ENCODE measurements around the gene PCDHGB3.
"Not testable (repeated sequence)": the region's sequence is repeated elsewhere in the genome, so short reads cannot be mapped to it uniquely, and the experiment has no call there.

Gene PCDHGB3

GRCh38 chr5:141346017-141346416 is 24.0 kb upstream of the PCDHGB3 start:
- Mint-ChIP-seq H3K9me3 (peaks cover 66% of the 10 kb centered on the region), H3K27me3 (peaks cover 58% of the 10 kb centered on the region)
- H3K36me3 Mint-ChIP-seq (ENCODE audit: low read depth); intact Hi-C loops (cut with micrococcal nuclease); H3K4me3 Mint-ChIP-seq; H3K4me1 Mint-ChIP-seq (ENCODE audit: low read depth); H3K27ac Mint-ChIP-seq: not testable (repeated sequence)

GRCh38 chr5:141349917-141350619 is 20.0 kb upstream of the PCDHGB3 start, which contains the start of gene PCDHGB1:
PCDHGB1 (plus strand) TSS chr5:141350099; CDS start chr5:141350261, 162 bp downstream.
- H3K4me3 Mint-ChIP-seq: peak within 1 kb of the TSS; percentile 14
- no peak within 1 kb of the TSS for H3K27ac Mint-ChIP-seq
- H3K27me3 Mint-ChIP-seq: peaks cover 59% of the 10 kb centered on the region
- no peaks in the 10 kb centered on the region for H3K4me1 Mint-ChIP-seq (ENCODE audit: low read depth)
- H3K36me3 Mint-ChIP-seq (ENCODE audit: low read depth): peaks cover 5% of the 10 kb centered on the region
- intact Hi-C loops (cut with micrococcal nuclease): no loop called here
- H3K9me3 Mint-ChIP-seq: peaks cover 61% of the 10 kb centered on the region

GRCh38 chr5:141351591-141351990 is 18.5 kb upstream of the PCDHGB3 start:
- no peaks in the 10 kb centered on the region for H3K4me1 Mint-ChIP-seq (ENCODE audit: low read depth)
- H3K27me3 Mint-ChIP-seq: peaks cover 62% of the 10 kb centered on the region
- no peaks in the 10 kb centered on the region for H3K36me3 Mint-ChIP-seq (ENCODE audit: low read depth)
- intact Hi-C loops (cut with micrococcal nuclease): no loop called here
- H3K27ac Mint-ChIP-seq: no peak overlapping the region
- H3K4me3 Mint-ChIP-seq: no peak overlapping the region
- H3K9me3 Mint-ChIP-seq: peaks cover 61% of the 10 kb centered on the region

GRCh38 chr5:141354900-141355469 is 15.1 kb upstream of the PCDHGB3 start, which contains the start of gene PCDHGA4:
PCDHGA4 (plus strand) TSS chr5:141355021; CDS start chr5:141355108, 87 bp downstream.
- peaks cover 70% of the 10 kb centered on the region for H3K27me3 Mint-ChIP-seq
- H3K36me3 Mint-ChIP-seq (ENCODE audit: low read depth): no peaks in the 10 kb centered on the region
- H3K4me3 Mint-ChIP-seq: peak within 1 kb of the TSS; percentile 23
- H3K4me1 Mint-ChIP-seq (ENCODE audit: low read depth): no peaks in the 10 kb centered on the region
- H3K9me3 Mint-ChIP-seq: peaks cover 57% of the 10 kb centered on the region
- no peak within 1 kb of the TSS for H3K27ac Mint-ChIP-seq
- intact Hi-C loops (cut with micrococcal nuclease): no loop called here

GRCh38 chr5:141355641-141356040 is 14.4 kb upstream of the PCDHGB3 start:
- Mint-ChIP-seq H3K27ac (no peak overlapping the region), H3K4me3 (no peak overlapping the region), H3K4me1 (ENCODE audit: low read depth) (no peaks in the 10 kb centered on the region), H3K27me3 (peaks cover 70% of the 10 kb centered on the region), H3K36me3 (ENCODE audit: low read depth) (no peaks in the 10 kb centered on the region), H3K9me3 (peaks cover 57% of the 10 kb centered on the region)
- intact Hi-C loops (cut with micrococcal nuclease): no loop called here

- intact Hi-C loops (cut with micrococcal nuclease): no loop called here
- Mint-ChIP-seq H3K4me3 (no peak overlapping the region), H3K9me3 (peaks cover 57% of the 10 kb centered on the region), H3K4me1 (ENCODE audit: low read depth) (no peaks in the 10 kb centered on the region), H3K27me3 (peaks cover 70% of the 10 kb centered on the region), H3K36me3 (ENCODE audit: low read depth) (no peaks in the 10 kb centered on the region), H3K27ac (no peak overlapping the region)
Observed at GRCh38 chr5:141356133-141356532, 13.9 kb upstream of the PCDHGB3 start.

GRCh38 chr5:141356950-141357349 is 13.1 kb upstream of the PCDHGB3 start:
- no peak overlapping the region for H3K27ac Mint-ChIP-seq
- intact Hi-C loops (cut with micrococcal nuclease): no loop called here
- H3K4me3 Mint-ChIP-seq: no peak overlapping the region
- peaks cover 57% of the 10 kb centered on the region for H3K9me3 Mint-ChIP-seq
- peaks cover 70% of the 10 kb centered on the region for H3K27me3 Mint-ChIP-seq
- H3K36me3 Mint-ChIP-seq (ENCODE audit: low read depth): peaks cover under 1% of the 10 kb centered on the region
- H3K4me1 Mint-ChIP-seq (ENCODE audit: low read depth): no peaks in the 10 kb centered on the region

- Mint-ChIP-seq H3K36me3 (ENCODE audit: low read depth) (peaks cover 6% of the 10 kb centered on the region), H3K27me3 (peaks cover 81% of the 10 kb centered on the region), H3K9me3 (peaks cover 69% of the 10 kb centered on the region), H3K4me1 (ENCODE audit: low read depth) (no peaks in the 10 kb centered on the region), H3K27ac (no peak within 1 kb of the TSS), H3K4me3 (peak within 1 kb of the TSS; percentile 48)
- intact Hi-C loops (cut with micrococcal nuclease): no loop called here
Observed at GRCh38 chr5:141359790-141360426, 10.1 kb upstream of the PCDHGB3 start, which contains the start of gene PCDHGB2. PCDHGB2 (plus strand) TSS chr5:141359994; CDS start chr5:141360136, 142 bp downstream.

- Mint-ChIP-seq H3K27ac (no peak overlapping the region), H3K27me3 (peaks cover 81% of the 10 kb centered on the region), H3K4me3 (no peak overlapping the region), H3K4me1 (ENCODE audit: low read depth) (no peaks in the 10 kb centered on the region), H3K36me3 (ENCODE audit: low read depth) (peaks cover 6% of the 10 kb centered on the region), H3K9me3 (peaks cover 70% of the 10 kb centered on the region)
- intact Hi-C loops (cut with micrococcal nuclease): no loop called here
Observed at GRCh38 chr5:141360685-141361084, 9.4 kb upstream of the PCDHGB3 start.

GRCh38 chr5:141362719-141363118 is 7.3 kb upstream of the PCDHGB3 start:
- Mint-ChIP-seq H3K4me1 (ENCODE audit: low read depth) (no peaks in the 10 kb centered on the region), H3K36me3 (ENCODE audit: low read depth) (peaks cover 6% of the 10 kb centered on the region), H3K4me3 (no peak overlapping the region), H3K27ac (no peak overlapping the region), H3K27me3 (peaks cover 79% of the 10 kb centered on the region), H3K9me3 (peaks cover 67% of the 10 kb centered on the region)
- intact Hi-C loops (cut with micrococcal nuclease): no loop called here

GRCh38 chr5:141363952-141364660 is 5.9 kb upstream of the PCDHGB3 start, which contains the start of gene PCDHGA5:
PCDHGA5 (plus strand) TSS chr5:141364162; CDS start chr5:141364331, 169 bp downstream.
- H3K4me3 Mint-ChIP-seq: no peak within 1 kb of the TSS
- peaks cover 76% of the 10 kb centered on the region for H3K27me3 Mint-ChIP-seq
- H3K36me3 Mint-ChIP-seq (ENCODE audit: low read depth): peaks cover 6% of the 10 kb centered on the region
- H3K4me1 Mint-ChIP-seq (ENCODE audit: low read depth): no peaks in the 10 kb centered on the region
- intact Hi-C loops (cut with micrococcal nuclease): no loop called here
- no peak within 1 kb of the TSS for H3K27ac Mint-ChIP-seq
- peaks cover 67% of the 10 kb centered on the region for H3K9me3 Mint-ChIP-seq

GRCh38 chr5:141366016-141366896 is 3.8 kb upstream of the PCDHGB3 start:
- peaks cover 10% of the 10 kb centered on the region for H3K4me1 Mint-ChIP-seq (ENCODE audit: low read depth)
- no peak overlapping the region for H3K27ac Mint-ChIP-seq
- no peak overlapping the region for H3K4me3 Mint-ChIP-seq
- peaks cover 76% of the 10 kb centered on the region for H3K27me3 Mint-ChIP-seq
- peaks cover 63% of the 10 kb centered on the region for H3K9me3 Mint-ChIP-seq
- H3K36me3 Mint-ChIP-seq (ENCODE audit: low read depth): peaks cover 6% of the 10 kb centered on the region
- intact Hi-C loops (cut with micrococcal nuclease): no loop called here

All from dendritic cell treated with granulocyte-macrophage colony-stimulating factor and Interleukin-4, amounts not matched to agents 40 ng/mL and 50 ng/mL, for 4 days (primary cell).